Kidney epithelial cell (primary cell): ENCODE results near the gene SPHK2. TPM values are rescaled to one million over a fixed set of nuclear protein-coding genes. Genes with fewer than 3 reads are reported as not detected.

ENCODE experiments used
- DNase-seq: peaks from one replicate; pipeline ENCODE4 v3.0.0-alpha.2; 2010; ENCODE audit warnings: low read depth
- H3K27me3 ChIP-seq: 2 replicates; pipeline ENCODE4 v1.6.0; 2011; ENCODE audit warnings: low read length; ENCODE audit not compliant: control insufficient read depth, insufficient read depth
- H3K36me3 ChIP-seq: 2 replicates; pipeline ENCODE4 v1.5.1; 2011; ENCODE audit warnings: low read length; ENCODE audit not compliant: control insufficient read depth, insufficient read depth
- H3K4me3 ChIP-seq: 2 replicates; pipeline ENCODE4 v1.5.1; 2011; ENCODE audit warnings: low read depth, mild to moderate bottlenecking, control low read depth, low read length
- total RNA-seq: library from RNA; depleted of rRNA; stranded (reverse); fragments of >200 nt; gene quantifications from 2 replicates; pipeline ENCODE4 v1.2.3, GENCODE V29; 2015
- TF ChIP-seq, protein P1 (sequence below): IDR thresholded peaks from 2 replicates; pipeline ENCODE4 v1.5.1; 2011; ENCODE audit warnings: mild to moderate bottlenecking, moderate library complexity, low read length, control low read depth, inconsistent platforms; ENCODE audit not compliant: insufficient read depth, poor library complexity, severe bottlenecking

SPHK2 gene
- total RNA-seq, 1 donor from 2014 or later, result 27.9 TPM

DNA sequence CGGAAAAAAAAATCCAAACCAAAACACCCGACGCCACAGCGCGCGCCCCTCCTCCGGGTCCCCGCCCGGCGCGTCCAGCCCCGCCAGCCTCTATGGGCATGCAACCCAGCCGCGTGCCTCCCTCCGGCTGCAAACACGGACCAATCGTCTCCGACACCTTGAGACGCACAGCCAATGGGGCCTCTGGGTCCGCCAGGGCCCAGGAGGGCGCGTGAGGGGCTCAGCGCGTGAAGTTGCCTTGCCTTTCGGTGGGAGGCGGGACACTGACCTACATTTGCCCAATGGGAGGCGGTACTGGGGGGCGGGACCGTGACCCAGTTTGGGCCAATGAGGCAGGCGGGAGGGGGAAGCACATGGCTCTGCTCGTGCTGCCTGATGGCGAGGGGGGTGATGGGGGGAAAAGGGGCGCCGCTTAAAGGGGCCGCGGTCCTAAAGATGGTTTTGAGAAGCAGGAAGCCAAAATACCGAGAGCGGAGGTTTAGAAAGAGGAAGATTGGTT, 18.2 kb downstream of the SPHK2 start:
- Histone ChIP-seq H3K4me3 (peak overlapping the region; percentile 56), H3K27me3 (peaks cover 3% of the 10 kb centered on the region), H3K36me3 (no peaks in the 10 kb centered on the region)
- TF ChIP-seq, protein P1, sequence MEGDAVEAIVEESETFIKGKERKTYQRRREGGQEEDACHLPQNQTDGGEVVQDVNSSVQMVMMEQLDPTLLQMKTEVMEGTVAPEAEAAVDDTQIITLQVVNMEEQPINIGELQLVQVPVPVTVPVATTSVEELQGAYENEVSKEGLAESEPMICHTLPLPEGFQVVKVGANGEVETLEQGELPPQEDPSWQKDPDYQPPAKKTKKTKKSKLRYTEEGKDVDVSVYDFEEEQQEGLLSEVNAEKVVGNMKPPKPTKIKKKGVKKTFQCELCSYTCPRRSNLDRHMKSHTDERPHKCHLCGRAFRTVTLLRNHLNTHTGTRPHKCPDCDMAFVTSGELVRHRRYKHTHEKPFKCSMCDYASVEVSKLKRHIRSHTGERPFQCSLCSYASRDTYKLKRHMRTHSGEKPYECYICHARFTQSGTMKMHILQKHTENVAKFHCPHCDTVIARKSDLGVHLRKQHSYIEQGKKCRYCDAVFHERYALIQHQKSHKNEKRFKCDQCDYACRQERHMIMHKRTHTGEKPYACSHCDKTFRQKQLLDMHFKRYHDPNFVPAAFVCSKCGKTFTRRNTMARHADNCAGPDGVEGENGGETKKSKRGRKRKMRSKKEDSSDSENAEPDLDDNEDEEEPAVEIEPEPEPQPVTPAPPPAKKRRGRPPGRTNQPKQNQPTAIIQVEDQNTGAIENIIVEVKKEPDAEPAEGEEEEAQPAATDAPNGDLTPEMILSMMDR, result no peak
- peak; percentile 94 for DNase-seq

DNA sequence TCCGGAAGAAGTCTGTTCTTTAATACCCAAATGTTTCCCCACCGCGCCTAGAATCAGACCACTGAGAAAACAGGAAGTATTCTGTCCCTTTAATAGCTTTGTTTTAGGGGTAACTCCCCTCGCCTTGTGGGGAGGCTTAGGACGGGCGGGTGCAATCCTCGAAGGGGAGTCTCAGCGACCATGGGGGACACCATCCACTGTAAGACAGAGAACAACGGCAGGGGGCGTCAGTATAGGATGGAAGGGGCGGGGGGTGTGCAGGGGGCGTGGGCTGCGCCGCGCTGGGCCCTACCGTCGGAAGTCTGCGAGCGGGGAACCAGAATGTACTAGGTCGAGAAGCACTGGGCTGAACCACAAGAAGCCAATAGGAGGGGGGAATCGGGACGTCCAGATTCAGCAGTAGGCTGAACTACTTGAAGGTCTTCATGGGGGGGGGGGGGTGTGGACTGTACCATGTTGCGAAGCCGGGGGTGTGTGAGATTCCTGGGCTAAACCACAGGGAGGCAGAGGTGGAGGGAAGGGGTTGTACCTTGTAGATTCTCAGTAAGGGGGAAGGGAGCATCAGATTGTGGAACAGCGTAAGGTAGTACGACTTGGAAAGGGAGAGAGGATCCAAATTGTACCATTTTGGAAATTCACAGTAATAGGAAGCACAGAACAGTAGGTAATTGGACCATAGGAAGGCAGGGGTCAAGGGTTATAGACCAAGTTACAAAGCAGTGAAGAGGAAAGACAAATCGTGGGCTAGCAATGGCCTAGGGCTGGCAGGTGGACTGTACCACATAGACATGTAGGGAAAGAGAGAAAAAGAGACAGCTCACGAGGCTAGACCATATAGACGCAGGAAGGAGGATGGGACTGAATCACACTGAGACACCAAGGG, 18.9 kb downstream of the SPHK2 start:
- DNase-seq, result no peak
- TF ChIP-seq, protein P1, result peak; percentile 21
- Histone ChIP-seq H3K27me3 (peaks cover 3% of the 10 kb centered on the region), H3K36me3 (no peaks in the 10 kb centered on the region), H3K4me3 (peak overlapping the region; percentile 56)

DNA sequence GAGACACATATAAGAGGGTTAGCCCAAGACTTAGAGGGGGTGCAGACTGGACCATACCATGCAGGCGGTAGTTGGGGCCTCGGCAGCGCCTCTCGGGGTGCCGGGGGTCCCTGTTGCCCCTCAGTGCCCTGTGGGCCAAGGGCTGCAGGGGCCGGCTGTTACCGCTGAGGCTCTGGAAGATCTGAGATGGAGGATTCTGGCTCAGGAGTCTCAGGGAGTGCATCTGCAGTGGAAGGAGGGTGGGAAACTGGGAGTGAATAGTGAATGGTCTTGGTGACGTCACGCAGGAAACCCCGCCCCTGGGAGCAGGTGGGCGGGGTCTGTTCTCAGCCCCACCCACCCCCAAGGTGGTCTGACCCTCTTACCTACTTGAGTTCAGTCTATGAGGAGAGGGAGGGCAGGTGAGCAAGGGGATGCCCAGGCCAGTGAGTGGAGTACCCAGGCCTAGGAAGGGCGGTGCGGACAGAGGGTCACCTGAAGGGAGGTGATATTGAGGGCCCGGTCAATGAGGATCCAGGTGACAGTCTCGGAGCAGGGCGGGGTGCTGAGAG, 19.6 kb downstream of the SPHK2 start:
- H3K4me3 ChIP-seq, result no peak overlapping the region
- H3K36me3 ChIP-seq, result no peaks in the 10 kb centered on the region
- TF ChIP-seq, protein P1, result no peak

DNA sequence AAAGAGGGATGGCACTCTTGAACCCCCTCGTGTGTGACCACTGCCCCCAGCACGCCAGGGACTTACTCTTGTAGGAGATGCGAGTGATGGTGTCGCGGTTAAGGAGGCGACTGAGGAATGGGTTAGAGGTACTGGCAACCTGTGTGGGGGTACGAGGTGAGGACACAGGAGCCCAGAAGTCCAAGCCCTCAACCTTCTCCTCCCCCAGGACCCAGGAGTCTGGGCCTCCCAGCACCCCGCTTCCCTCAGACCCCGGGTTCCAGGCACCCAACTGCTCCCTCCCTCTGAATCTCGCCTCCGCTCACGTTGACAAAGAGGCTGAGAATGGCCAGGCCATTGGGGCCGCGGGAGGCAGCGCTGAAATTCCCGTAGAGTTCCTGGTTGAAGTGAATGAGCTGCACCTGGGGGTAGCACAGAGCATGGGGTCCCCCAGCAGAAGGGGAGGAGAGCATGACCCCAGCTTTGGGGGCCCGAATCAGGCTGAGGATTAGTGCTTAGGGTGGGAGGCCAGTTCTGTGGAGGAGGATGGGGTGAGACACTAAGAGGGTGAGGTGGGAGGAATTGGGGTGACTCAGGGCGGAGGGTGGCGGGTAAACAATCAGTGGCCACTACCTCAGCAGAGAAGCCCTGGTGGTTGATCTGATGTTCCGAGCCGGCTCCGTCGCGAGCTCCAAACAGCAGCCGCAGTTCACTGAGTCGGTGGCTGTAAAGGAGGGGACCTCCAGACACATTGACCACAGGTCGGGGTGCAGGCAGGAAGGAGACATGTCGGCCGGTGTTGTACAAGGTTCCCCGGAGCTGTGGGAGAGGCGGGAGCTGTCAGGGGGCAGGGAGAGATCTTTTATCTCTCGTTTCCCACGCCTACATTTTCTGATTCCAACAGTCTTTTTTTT, 20.4 kb downstream of the SPHK2 start:
- no peaks in the 10 kb centered on the region for H3K36me3 ChIP-seq
- H3K4me3 ChIP-seq, result no peak overlapping the region
- no peak for DNase-seq
- TF ChIP-seq, protein P1, result no peak
- H3K27me3 ChIP-seq, result peaks cover 3% of the 10 kb centered on the region

More for the DNA sequence above, 19.6 kb downstream of the SPHK2 start:
- no peak for DNase-seq
- peaks cover 3% of the 10 kb centered on the region for H3K27me3 ChIP-seq

DNA sequence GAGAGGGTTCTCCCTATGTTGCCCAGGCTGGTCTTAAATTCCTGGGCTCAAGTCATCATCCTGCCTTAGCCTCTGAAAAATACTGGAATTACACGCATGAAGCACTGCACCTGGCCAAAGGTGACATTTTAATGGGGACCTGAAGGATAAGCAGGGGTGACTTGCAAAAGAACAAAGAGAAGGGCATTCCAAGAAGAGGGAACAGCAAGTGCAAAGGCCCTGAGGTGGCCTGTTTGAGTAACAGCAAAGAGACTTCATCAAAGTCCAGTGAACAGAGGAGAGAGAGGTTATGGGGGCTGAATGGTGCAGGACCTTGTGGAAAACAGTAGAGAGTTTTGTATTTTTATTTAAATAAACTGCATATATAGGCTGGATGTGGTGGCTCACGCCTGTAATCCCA, 22.5 kb downstream of the SPHK2 start:
- TF ChIP-seq, protein P1, result no peak
- Histone ChIP-seq H3K27me3 (peaks cover 3% of the 10 kb centered on the region), H3K4me3 (no peak overlapping the region), H3K36me3 (no peaks in the 10 kb centered on the region)
- no peak for DNase-seq
